SH-SY5Y (cell line): ENCODE measurements around the gene LGALS7B.

Experiments
- GATA2 ChIP-seq: IDR thresholded peaks from 2 replicates; pipeline ENCODE4 v1.6.1; 2011; ENCODE audit warnings: mild to moderate bottlenecking, low read depth, low read length
- GATA3 ChIP-seq: IDR thresholded peaks from 2 replicates; pipeline ENCODE4 v1.6.1; 2011; ENCODE audit warnings: low read depth, mild to moderate bottlenecking, low read length, moderate library complexity

DNA sequence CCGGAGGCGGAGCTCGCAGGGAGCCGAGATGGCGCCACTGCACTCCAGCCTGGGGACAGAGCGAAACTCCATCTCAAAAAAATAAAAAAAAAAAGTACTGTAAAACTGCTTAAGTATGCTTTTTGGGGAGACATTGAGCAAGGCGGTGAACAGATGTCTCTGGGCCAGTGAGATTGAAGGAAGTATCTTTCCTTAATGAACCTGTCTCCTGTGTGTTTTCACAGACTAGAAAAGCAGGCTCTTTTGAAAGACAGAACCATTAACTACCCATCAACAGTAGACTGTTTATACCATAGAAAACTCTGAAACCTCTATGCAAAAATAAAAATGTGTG is 44.1 kb downstream of the LGALS7B start:
- TF ChIP-seq GATA2 (no peak), GATA3 (no peak)
